H7 (cell line): ENCODE data around the gene IPO9. TPM values are rescaled to one million over a fixed set of nuclear protein-coding genes. Genes with fewer than 3 reads are reported as not detected.
"Not testable (repeated sequence)": the region's sequence is repeated elsewhere in the genome, so short reads cannot be mapped to it uniquely, and the experiment has no call there.

Source experiments
- DNase-seq: peaks from one replicate; pipeline ENCODE4 v3.0.0; 2012
- H3K27me3 ChIP-seq: 2 replicates; pipeline ENCODE4 v1.6.0; 2011; ENCODE audit warnings: mild to moderate bottlenecking, low read length; ENCODE audit not compliant: control insufficient read depth, insufficient read depth
- H3K36me3 ChIP-seq: replicated peaks from 2 replicates; pipeline ENCODE4 v1.5.1; 2011; ENCODE audit warnings: low read length; ENCODE audit not compliant: control insufficient read depth, insufficient read depth
- H3K4me3 ChIP-seq: 2 replicates; pipeline ENCODE4 v1.5.1; 2011; ENCODE audit warnings: low read depth, mild to moderate bottlenecking, control low read depth, low read length, moderate library complexity; ENCODE audit not compliant: insufficient read depth
- total RNA-seq: library from RNA; depleted of rRNA; stranded (reverse); fragments of >200 nt; shearing (Covaris generic); gene quantifications from 2 replicates; pipeline ENCODE4 v1.2.3, GENCODE V29; 2014

Gene IPO9
- total RNA-seq, 1 experiment from 2014 or later: 57.6 TPM

- Histone ChIP-seq H3K4me3 (no peak overlapping the region), H3K36me3 (no peaks in the 10 kb centered on the region), H3K27me3 (peaks cover under 1% of the 10 kb centered on the region; the same call in 1 of the 2 replicates)
- DNase-seq: no peak
Observed at GRCh38 chr1:201895120-201895665, 66.2 kb downstream of the IPO9 start.

- no peaks in the 10 kb centered on the region for H3K36me3 ChIP-seq
- DNase-seq: peak; percentile 94
Observed at GRCh38 chr1:201895913-201896807, 67.2 kb downstream of the IPO9 start.

GRCh38 chr1:201896951-201897391 lies 68.0 kb downstream of the IPO9 start:
- no peak overlapping the region for H3K4me3 ChIP-seq
- H3K27me3 ChIP-seq: no peaks in the 10 kb centered on the region; the same call in 1 of the 2 replicates
- DNase-seq: no peak
- H3K36me3 ChIP-seq: no peaks in the 10 kb centered on the region

More at GRCh38 chr1:201895913-201896807, 67.2 kb downstream of the IPO9 start:
- no peak overlapping the region for H3K4me3 ChIP-seq
- H3K27me3 ChIP-seq: no peaks in the 10 kb centered on the region; the same call in 1 of the 2 replicates

- no peaks in the 10 kb centered on the region for H3K36me3 ChIP-seq
- no peak for DNase-seq
- H3K27me3 ChIP-seq: no peaks in the 10 kb centered on the region; the same call in 1 of the 2 replicates
- H3K4me3 ChIP-seq: no peak overlapping the region
Observed at GRCh38 chr1:201898240-201898894, 69.4 kb downstream of the IPO9 start.

GRCh38 chr1:201898992-201899391 lies 70.0 kb downstream of the IPO9 start:
- DNase-seq: no peak
- no peaks in the 10 kb centered on the region for H3K36me3 ChIP-seq
- H3K27me3 ChIP-seq: no peaks in the 10 kb centered on the region; the same call in 1 of the 2 replicates
- no peak overlapping the region for H3K4me3 ChIP-seq

GRCh38 chr1:201899683-201900429 lies 70.9 kb downstream of the IPO9 start:
- H3K27me3 ChIP-seq: no peaks in the 10 kb centered on the region; the same call in 1 of the 2 replicates
- no peak for DNase-seq
- H3K36me3 ChIP-seq: no peaks in the 10 kb centered on the region
- no peak overlapping the region for H3K4me3 ChIP-seq

GRCh38 chr1:201900476-201900875 lies 71.5 kb downstream of the IPO9 start:
- H3K36me3 ChIP-seq: no peaks in the 10 kb centered on the region
- DNase-seq: no peak
- no peaks in the 10 kb centered on the region; the same call in 1 of the 2 replicates for H3K27me3 ChIP-seq
- no peak overlapping the region for H3K4me3 ChIP-seq

- H3K4me3 ChIP-seq, H3K36me3 ChIP-seq, DNase-seq, H3K27me3 ChIP-seq: not testable (repeated sequence)
Observed at GRCh38 chr1:201901036-201901435, 72.1 kb downstream of the IPO9 start.

GRCh38 chr1:201902198-201902597 lies 73.2 kb downstream of the IPO9 start:
- DNase-seq: no peak
- Histone ChIP-seq H3K4me3 (no peak overlapping the region), H3K36me3 (no peaks in the 10 kb centered on the region), H3K27me3 (no peaks in the 10 kb centered on the region; the same call in 1 of the 2 replicates)

GRCh38 chr1:201903135-201903534 lies 74.2 kb downstream of the IPO9 start:
- DNase-seq: no peak
- no peaks in the 10 kb centered on the region for H3K36me3 ChIP-seq
- H3K27me3 ChIP-seq: no peaks in the 10 kb centered on the region; the same call in 1 of the 2 replicates
- no peak overlapping the region for H3K4me3 ChIP-seq

GRCh38 chr1:201904579-201904978 lies 75.6 kb downstream of the IPO9 start:
- peaks cover 2% of the 10 kb centered on the region; the same call in 1 of the 2 replicates for H3K27me3 ChIP-seq
- DNase-seq: peak; percentile 57
- H3K36me3 ChIP-seq: no peaks in the 10 kb centered on the region
- H3K4me3 ChIP-seq: no peak overlapping the region

- DNase-seq: no peak
- H3K4me3 ChIP-seq: no peak overlapping the region
- H3K36me3 ChIP-seq: no peaks in the 10 kb centered on the region
- H3K27me3 ChIP-seq: peaks cover 2% of the 10 kb centered on the region; the same call in 1 of the 2 replicates
Observed at GRCh38 chr1:201905234-201905890, 76.4 kb downstream of the IPO9 start.

GRCh38 chr1:201906336-201906735 lies 77.4 kb downstream of the IPO9 start:
- no peak overlapping the region for H3K4me3 ChIP-seq
- no peaks in the 10 kb centered on the region for H3K36me3 ChIP-seq
- no peak for DNase-seq
- H3K27me3 ChIP-seq: 0 out of 2 replicates have a peak, but pooled peaks cover 2% of the 10 kb centered on the region
